HG02610 (cell line): ENCODE measurements around the gene STK33.

Source experiments
- ATAC-seq: cut with Tn5 transposase; IDR thresholded peaks from one replicate; pipeline ENCODE4 v1.9.1; 2021; ENCODE audit warnings: mild to moderate bottlenecking, moderate library complexity; ENCODE audit not compliant: unreplicated experiment

Gene STK33

DNA sequence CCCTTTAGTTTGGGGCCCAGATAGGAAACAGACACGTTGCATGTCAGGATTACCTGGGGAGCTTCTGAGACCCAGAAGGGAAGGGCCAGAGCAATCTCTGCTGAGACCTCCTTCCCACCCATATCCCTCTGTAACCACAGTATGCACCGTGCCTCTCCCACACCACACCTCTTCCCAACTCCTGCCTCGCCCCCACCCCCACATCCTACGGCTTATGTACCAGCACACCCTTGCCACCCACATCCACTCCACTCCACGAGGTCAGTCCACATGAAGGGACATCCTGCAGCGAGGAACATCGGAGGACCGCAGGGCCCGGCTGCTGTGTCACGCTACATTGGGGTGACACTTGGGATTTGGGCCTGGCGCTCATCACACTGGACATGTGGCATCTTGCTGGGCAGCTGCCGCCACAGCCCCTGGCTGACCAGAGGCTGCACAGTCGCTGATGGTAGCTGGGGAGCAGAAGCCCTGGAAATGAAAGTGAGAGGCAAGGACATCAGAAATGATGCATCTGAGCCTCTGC lies 212.1 kb downstream of the STK33 start:
- no peak for ATAC-seq

DNA sequence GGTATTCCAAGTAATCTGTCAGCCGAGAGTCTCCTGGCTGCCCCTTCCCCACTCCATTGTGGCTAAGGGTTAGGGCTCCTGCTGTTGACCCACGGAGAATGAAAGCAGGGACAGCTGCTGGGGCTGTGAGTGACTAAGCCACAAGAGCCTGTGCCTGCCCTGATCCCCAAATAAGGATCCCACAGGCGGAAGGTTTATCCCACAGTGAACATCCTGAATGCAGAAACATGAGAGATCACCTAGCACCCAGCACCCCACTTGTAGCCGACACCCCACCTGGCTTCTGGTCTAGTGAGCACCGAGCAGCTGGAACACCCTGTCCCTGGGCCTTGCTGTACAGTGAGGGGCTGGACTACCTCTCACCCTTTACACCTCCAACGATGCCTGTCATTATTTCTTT lies 212.7 kb downstream of the STK33 start:
- ATAC-seq = no peak

DNA sequence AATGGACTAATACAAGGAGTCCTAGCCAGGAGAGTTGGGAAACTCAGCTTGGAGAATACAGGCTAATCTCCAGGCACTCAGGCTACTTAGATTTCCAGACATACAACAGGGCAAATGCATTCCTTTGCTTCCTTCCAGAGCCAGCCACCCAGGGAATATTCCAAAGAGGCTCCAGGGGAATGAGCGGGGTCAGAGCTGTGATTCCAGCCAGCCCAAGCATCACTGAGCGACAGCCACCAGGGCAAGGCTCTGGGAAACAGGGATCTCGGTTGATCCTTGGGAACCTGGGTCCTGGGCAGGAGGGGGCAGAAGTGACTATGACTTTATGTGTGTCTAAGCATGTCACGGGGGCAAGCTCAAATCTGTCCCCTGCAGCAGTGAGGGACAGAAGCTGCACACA lies 218.1 kb downstream of the STK33 start:
- ATAC-seq = no peak

DNA sequence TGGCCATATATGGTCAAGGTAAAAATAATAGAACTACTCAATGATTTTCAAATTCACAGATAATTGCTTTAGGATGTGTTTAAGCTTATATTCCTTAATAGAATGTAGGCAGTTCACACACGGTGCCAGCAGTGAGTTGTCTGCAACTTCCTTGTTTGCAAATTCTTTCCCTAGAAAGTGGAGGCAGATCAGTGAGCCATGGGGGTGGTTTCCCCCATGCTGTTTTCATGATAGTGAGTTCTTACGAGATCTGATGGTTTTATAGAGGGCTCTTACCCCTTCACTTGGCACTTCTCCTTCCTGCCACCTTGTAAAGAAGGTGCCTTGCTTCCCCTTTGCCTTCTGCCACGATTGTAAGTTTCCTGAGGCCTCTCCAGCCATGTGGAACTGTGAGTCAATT lies 218.6 kb downstream of the STK33 start:
- ATAC-seq = no peak

DNA sequence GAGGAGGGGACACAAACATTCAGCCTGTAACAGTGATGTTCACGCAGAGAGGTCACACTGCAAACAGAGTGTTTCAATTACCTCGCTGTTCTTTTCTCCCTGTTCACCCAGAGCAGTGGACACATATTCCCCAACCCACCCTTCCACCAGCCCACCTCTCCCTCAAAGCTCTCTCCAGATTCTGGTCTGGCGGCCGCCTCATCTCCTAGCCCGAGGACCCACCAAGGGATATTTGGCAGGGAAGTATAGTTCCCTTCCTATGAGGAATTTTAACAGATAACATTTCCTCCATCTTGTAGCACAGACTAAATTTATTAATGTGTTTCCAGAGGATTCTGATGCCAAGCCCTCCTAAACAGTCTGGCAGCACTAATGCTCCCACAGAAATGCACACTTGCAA lies 219.3 kb downstream of the STK33 start:
- no peak for ATAC-seq

DNA sequence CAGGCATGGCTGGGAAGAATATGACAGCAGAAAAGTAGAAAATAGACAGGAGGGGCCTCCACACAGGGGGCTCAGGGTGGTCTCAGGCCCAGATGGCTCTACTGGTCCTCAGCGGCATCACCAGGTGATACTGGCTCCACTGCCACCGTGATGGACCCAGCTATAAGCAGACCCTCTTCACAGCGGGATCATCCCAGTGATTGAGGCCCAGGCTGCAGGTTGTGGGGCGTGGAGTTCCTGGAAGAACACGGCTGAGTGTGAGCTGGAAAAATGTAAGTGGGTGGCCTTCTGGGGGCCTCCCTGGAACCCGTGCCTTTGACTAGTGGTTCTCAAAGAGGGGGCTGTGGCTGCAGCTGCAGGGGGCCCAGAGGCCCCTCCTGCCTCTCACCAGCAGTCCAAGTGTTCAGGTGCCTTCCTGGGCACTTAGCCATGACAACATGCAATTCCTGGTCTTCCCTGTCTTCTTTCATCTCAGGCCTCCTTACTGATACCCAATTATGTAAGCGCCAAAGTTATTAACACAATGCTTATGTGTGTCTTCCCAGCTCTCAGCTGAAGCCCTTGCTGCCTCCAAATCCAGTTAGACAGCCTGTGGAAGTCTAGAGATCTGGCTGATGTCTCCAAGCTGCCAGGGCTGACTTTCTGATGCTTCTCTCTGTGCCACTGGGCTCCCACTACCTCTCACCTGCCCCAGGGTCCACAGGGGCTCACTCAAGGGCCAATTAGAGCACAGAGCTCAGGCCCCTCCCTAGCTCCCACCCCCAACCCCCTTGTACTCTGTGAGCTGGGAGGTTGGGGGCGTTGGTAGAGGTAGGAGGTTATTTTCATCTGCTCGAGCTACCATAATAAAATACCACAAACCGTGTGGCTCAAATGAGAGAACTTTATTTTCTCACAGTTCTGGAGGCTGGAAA lies 220.3 kb downstream of the STK33 start:
- ATAC-seq = no peak

DNA sequence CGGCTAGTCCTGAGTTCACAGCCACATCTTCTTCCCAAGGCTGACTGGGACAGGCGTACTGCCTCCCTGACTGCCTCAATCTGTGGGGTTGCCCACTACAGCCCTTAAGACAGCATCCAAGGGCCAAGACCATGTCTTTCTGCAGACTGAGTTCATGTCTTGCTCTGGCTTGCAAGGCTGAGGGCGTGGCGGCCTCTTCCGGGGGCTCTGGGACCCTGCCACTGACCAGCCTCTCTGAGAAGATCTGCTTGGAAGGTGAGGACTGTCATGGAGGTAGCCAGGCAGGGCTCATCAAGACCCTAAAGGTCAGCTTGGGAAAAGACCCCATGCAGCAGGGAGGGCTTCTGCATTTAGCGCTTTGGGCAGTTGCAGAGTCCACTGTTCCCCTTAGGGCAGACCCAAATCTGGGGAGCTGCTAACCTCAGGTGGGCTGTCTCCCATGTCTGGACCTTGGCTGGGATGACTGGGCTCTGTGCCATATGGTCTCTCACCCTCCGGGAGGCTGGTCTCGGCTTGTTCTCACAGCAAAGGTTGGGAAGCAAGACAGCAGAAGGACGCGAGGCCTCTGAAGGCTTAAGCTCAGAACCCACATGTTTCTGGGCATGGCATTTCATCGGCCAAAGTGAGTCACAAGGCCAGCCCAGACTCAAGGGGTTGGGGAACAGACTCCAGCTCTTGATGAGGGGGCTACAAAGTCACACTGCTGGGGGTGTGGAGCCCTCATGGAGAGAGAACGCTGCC lies 221.2 kb downstream of the STK33 start:
- ATAC-seq = no peak

DNA sequence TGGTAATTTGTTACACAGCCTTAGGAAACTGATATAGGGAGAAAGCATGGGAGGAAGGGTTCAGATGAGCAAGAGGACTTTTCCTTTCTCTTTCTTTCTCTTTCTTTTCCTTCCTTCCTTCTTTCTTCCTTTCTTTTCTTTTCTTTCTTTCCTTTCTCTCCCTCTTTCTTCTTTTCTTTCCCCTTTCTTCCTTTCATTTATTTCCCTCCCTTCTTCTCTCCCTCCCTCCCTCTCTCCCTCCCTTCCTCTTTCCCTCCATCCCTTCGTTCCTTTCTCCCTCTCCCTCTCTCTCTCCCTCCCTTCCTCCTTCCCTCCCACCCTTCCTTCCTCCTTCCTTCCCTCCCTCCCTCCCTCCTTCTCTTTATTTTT lies 222.5 kb downstream of the STK33 start:
- no peak for ATAC-seq

DNA sequence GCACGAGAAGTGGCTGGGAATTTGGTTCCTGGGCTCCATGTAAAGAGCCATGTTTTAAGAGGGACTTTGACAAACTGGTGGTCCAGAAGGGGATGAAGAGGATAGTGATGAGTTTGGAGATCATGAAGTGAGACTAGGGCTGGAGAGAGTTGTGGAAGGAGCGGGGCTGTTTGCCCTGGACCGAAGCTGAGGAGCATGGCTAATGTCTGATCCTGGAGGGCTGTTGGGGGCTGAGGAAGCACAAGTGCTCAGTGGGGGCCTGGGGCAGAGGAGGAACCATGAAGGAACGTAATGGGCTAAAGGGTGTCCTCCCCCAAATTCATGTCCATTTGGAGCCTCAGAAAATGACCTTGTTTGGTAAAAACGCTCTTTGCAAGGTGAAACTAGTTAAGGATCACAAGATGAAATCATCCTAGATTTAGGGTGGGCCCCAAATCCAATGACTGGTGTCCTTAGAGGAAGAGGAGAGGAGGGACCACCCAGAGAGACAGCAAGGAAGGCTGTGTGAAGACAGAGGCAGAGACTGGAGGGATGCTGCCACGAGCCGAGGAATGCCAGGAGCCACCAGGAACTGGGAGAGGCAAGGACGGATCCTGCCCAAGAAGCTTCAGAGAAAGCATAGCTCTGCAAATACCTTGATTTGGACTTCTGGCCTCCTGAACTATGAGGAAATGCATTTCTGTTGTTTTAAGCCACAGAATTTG lies 223.1 kb downstream of the STK33 start:
- ATAC-seq = no peak

DNA sequence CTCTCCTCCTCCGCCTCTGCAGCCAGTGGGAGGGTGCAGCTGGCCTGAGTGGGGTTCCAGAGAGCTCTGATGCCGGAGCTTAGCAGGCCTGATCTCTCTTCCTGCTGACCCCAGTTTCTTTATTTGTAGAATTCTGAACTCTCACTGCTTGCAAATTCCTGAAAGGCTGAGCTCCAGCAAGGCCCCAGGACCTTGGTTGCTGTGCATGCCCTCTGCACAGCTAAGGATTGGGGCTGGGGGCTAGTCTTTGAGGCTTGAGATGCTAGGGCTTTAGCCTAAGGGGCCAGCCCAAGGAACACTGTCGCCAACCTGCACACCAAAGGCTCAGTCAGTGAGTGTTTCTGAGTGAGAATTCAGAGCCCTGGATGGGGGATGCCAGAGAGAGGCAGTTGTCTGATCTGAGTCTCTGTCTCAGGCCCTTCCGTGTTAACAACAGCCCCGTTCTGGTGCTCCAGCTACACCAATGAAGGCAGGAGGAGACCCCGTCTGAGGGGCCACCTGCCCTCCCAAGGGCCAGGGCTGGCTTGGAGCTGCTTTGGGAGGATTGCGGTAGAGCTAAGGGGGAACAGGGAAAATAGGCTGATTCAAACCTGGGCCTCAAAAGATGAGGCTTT lies 224.3 kb downstream of the STK33 start:
- no peak for ATAC-seq

DNA sequence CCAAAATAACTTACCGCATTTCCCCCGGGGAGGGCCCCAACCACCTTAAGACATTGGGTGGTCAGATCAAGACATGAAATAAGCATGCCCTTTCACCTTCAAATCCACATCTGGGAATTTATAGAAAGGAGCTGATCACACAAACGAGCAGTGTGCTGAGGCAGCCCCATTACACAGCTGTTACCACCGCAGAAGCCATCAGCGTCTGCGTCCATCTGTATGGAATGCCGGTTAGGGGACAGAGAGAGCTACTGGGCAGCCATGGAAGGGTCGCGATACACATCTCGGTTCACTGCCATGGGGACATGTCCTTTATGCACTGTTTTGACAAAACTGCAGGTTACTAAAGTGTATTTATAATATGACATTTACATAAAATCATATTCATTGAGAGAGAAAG lies 225.3 kb downstream of the STK33 start:
- ATAC-seq = no peak

DNA sequence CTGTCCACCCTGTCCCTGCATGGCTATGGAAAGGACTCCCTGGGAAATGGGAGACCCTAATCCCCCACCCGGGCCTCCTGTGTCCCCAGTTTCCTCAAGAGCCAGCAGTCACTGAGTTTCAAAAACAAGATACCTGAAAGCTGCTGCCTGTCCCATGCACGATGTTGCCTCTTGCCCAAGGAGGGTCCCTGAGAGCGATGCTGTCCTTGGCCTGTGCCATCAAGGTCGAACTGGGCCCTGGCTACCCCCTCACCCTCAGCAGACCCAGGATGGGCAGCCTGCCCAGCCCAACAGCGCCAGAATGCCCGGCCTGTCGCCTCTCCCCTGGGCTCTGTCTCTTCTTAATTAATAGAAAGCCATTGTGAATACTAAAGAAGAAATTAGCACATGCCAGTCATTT lies 225.8 kb downstream of the STK33 start:
- ATAC-seq = no peak

DNA sequence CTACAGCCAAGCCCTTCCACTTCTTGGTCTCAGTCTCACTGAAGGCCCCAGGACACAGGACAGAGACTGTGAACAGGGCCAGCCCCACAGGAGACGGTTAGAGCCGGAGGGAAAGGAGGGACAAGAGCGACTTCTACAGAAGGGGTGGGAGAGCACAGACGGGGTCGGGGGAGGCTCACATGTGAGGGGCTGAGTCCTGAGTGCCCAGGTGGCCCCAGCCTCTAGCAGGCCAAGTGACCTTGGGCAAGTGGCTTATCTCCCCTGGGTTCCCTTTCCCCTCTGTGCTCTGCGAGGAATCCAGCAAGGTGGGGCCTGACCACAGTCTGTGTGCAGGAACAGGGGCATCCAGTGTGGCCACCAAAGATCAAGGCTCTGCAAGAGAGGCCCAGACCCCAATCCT lies 227.7 kb downstream of the STK33 start:
- ATAC-seq = no peak

DNA sequence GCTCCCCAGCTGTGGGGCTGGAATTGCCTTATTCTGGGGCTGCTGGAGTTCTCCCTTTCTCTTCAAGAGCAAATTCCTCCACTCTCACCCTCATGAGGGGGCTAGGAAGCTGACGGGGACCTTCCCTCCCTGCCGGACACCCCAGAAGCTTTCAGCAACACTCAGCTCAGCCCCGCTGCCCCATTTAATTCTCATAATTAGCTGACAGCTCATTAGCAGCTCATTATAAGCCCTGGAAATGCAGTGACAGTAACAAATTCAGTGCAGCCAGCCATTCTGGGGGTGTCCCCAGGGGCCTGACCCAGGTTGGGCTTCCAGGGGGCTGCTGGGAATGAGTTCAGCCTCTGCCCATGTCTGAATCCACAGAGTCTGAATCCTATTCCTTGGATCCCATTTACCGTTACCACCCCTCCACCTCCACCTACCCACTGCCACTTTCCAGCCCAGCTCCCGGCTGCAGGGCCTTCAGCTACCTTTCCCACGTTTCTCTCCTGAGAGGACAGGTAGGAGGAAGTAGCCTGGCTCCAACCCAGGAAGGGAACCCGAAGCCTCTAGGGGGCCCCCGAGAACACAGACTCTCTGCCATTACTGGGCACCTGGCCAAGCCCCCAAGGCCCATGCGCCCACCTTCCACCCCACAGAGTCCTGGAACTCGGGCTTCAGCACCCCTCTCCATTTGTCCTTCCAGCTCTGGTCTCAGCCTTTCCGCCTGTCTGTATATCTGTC lies 228.6 kb downstream of the STK33 start:
- no peak for ATAC-seq

DNA sequence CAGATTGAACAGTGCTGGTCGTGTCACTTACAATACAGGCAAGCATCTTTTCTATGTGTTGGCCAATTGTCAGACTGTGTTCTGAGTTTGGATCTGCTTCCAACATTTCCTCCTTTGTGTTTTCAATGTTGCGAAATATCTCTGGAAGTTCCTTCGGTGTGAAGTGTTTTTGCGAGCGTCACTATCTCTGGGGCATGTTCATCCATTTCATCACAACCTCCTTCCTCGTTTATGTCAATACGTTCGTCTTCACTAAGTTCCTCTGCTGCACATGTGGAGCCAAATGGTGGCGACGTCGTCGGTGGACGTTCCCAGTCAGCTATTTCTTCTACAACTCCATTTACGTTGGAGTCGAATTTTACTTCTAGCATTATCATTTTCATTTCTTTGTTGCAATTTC lies 230.1 kb downstream of the STK33 start:
- no peak for ATAC-seq

DNA sequence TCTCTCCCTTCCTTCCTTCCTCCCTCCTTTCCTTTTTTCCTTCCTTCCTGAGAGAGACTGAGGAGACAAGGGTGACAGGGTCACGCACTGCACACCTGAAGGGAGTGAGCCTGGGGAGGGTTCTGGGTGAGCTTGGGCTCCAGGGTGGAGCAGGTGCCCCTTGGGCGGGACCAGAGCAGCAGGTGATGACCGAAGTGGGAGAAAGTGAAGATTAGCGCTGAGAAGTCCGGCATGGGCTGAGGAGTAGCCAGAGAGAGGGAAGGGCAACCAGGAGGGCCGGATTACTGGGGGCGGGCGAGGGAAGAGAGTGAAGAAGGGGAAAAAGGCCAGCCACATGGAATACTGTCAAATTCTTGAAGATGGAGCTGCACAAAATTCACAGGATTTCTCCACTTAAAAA lies 231.1 kb downstream of the STK33 start:
- no peak for ATAC-seq

DNA sequence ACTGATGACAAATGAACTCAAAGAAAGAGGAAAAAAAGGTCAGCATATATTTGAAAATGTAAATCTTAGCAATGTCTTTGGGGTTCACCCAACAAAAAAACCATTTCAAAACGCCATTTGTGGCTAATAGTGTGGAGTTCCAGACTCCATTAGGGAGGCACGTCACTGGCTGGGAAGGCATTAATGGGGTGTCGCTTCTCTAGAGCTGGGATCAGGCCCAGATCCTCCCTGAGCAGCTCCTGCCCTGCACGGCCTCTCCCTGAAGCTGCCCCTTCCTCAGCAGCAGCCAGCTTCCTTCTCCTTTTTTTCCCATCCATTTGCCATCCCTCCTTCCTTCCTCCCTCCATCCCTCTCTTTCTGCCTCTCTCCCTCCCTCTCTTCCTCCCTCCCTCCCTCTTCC lies 231.5 kb downstream of the STK33 start:
- ATAC-seq = no peak

DNA sequence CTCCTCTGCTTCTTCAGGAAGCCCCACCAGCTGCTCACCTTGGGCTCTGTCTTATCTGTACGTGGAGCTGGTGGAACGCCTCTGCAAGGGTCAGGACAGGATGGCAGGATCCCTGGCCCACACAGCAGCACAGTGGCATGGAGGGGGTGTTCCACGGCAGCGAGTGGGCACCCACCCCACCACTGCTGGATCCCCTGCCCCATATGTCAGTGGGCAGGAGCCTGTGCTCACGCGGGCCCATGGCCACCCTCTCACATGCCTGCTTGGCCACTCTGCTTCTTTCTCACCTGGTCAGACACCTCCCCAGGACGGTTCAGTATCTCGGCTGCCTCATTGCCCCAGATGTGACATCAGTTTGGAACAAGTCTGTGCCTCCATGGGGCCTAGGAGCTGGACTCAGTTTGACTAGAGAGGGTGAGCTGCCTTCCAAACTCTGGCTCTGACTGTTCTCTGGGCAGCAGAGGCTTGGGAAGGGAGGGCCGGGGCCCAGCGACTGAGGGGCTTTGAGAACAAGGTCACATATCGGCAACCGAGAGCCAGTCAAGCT lies 232.3 kb downstream of the STK33 start:
- no peak for ATAC-seq

DNA sequence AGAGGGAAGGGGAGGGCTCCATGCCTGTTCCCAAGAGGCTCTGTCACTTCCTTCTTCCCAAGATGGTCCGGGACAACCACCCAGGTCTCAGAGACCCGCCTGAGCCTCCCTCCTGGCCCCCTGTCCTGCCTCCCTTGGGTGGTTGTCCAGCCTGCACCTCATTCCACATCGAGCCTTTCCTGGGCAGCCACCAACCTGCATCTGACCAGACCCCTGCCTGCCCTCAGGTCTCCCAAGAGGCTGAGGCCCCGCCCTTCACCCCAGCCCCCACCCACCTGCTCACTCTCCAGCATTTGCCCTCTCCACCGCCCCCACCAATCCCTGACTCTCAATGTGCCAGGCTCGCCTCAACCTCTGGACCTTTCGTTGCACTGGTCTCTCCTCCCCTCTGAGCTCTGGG lies 232.8 kb downstream of the STK33 start:
- no peak for ATAC-seq
